ENCODE measurements around the gene CBARP. TPM values are rescaled to one million over a fixed set of nuclear protein-coding genes. Genes with fewer than 3 reads are reported as not detected.

CBARP gene
- total RNA-seq, 1 experiment from 2014 or later: 23.8 TPM

- Histone ChIP-seq H3K9me2 (ENCODE audit: insufficient read depth) (no peaks in the 10 kb centered on the region), H3K4me2 (ENCODE audit: low read length) (no peak overlapping the region), H3K4me1 (ENCODE audit: control insufficient read depth in 1 of 2, insufficient read depth in 2 of 2, low read length in 2 of 2) (peaks cover 28 to 80% of the 10 kb centered on the region in 2 experiments), H3K9ac (ENCODE audit: low read length) (peak overlapping the region; percentile 91), H3K79me2 (ENCODE audit: insufficient read depth, low read length) (peaks cover 81% of the 10 kb centered on the region), H3K9me3 (ENCODE audit: control insufficient read depth in 1 of 2, insufficient read depth in 1 of 2, low read depth in 1 of 2, low read length in 2 of 2) (no peaks in the 10 kb centered on the region), H4K20me1 (ENCODE audit: insufficient read depth) (peaks cover 3% of the 10 kb centered on the region; the same call in 1 of the 2 replicates), H2AFZ (ENCODE audit: low read depth, low read length, poor library complexity, severe bottlenecking) (no peak overlapping the region), H3K36me3 (ENCODE audit: control insufficient read depth in 1 of 2, insufficient read depth in 2 of 2, low read length in 2 of 2) (peaks cover 30 to 54% of the 10 kb centered on the region in 2 experiments), H3K27me3 (ENCODE audit: insufficient read depth, low read length) (no peaks in the 10 kb centered on the region), H3K27ac (ENCODE audit: low read depth, low read length) (peak overlapping the region; percentile 99), H3K4me3 (replicated peaks in 1 of 2; ENCODE audit: low read depth in 1 of 2, low read length in 2 of 2) (no peak overlapping the region)
- BruUV-seq (replicated peaks): no TSS peak
- TF ChIP-seq EGR1 (IDR thresholded peaks at IDR 0.05; ENCODE audit: low read depth) (no peak), ZNF274 (IDR thresholded peaks at IDR 0.05; ENCODE audit: low read depth, low read length) (no peak), FOSL1 (IDR thresholded peaks at IDR 0.05; ENCODE audit: low read depth) (no peak), REST (IDR thresholded peaks at IDR 0.05; ENCODE audit: low read depth) (no peak), JUND (IDR thresholded peaks at IDR 0.05) (no peak), POLR2AphosphoS5 (IDR thresholded peaks at IDR 0.05; ENCODE audit: low read depth, low read length) (no peak; the same call in 1 of the 2 replicates), YY1 (IDR thresholded peaks at IDR 0.05; ENCODE audit: extremely low read depth, insufficient replicate concordance, low read depth, low read length) (no peak), EZH2 (IDR thresholded peaks at IDR 0.05) (no peak), CBX3 (IDR thresholded peaks at IDR 0.05; ENCODE audit: low read depth) (no peak)
- intact Hi-C loops (cut with micrococcal nuclease): no loop called here
- ChIA-PET POLR2A (interaction anchor here (1.6 to 3.5 kb wide), 3 partner anchors 10 to 15 kb away, joined by 5 to 40 read pairs (median 29); partner anchors contain the start of gene CIRBP), CTCF (interaction anchor here (2.3 kb wide), 1 partner anchor 12 kb away, joined by 16 read pairs; no protein-coding TSS in a partner anchor), RAD21 (ENCODE audit: low non-redundant PET in 1 of 2, low total read pairs in 2 of 2, uncharacterized antibody in 2 of 2, unreplicated experiment in 2 of 2) (interaction anchor here in 1 of 2 experiments (1.5 kb wide), 1 partner anchor 12 kb away, joined by 12 read pairs; no protein-coding TSS in a partner anchor)
- DNase-seq (ENCODE audit: low read depth, low spot score) (no peak), ATAC-seq (no peak)
These were observed 16.3 kb upstream of the CBARP start for GRCh38 chr19:1254081-1254527.
